Endothelial cell of umbilical vein (primary cell): ENCODE results near the gene CALHM6. TPM values are rescaled to one million over a fixed set of nuclear protein-coding genes. Genes with fewer than 3 reads are reported as not detected.

Source experiments
- BruUV-seq: library from RNA; stranded (reverse); fragments of 400-500 nt; replicated peaks from 2 replicates; lab custom pipeline; 2021; lab: Mats Ljungman, UMichigan
- CTCF ChIA-PET: fragments of 300-600, 350-600 bp; sonication (Branson Sonifier 250); formaldehyde crosslinking; loops from one replicate; lab custom pipeline; 2021; ENCODE audit warnings: antibody characterized with exemption, inconsistent platforms; lab: Charles Lee
- POLR2A ChIA-PET: fragments of 300-600, 350-600 bp; sonication (Branson Sonifier 250); formaldehyde crosslinking; loops from one replicate; lab custom pipeline; 2021; ENCODE audit warnings: antibody characterized with exemption, inconsistent platforms; lab: Charles Lee
- DNase-seq: peaks from one replicate; pipeline ENCODE4 v3.0.0-alpha.2; 2011; ENCODE audit warnings: low read depth, low spot score
- FAIRE-seq: peaks from 2 replicates; lab custom pipeline; 2011; peaks lifted over from hg19 to GRCh38; lab: Jason Lieb, UNC
- H2AFZ ChIP-seq: 2 replicates; pipeline ENCODE4 v1.6.0; 2012; ENCODE audit warnings: low read depth, low read length, control low read depth, inconsistent platforms
- H3K27ac ChIP-seq: 2 replicates; pipeline ENCODE4 v1.5.1; 2011; ENCODE audit warnings: low read depth, mild to moderate bottlenecking, control low read depth, low read length, moderate library complexity; ENCODE audit not compliant: insufficient read depth
- H3K27me3 ChIP-seq, 2 experiments: 2 replicates each; pipeline versions ENCODE4 v1.6.0 to v1.6.1; 2011; ENCODE audit warnings: low read length in 2 of 2, mixed read lengths in 1 of 2; ENCODE audit not compliant: control insufficient read depth in 2 of 2, insufficient read depth in 2 of 2
- H3K36me3 ChIP-seq, 2 experiments: 2 replicates in 1 of 2; 3 replicates in 1 of 2; pipeline ENCODE4 v1.5.1; 2011; ENCODE audit warnings: low read length in 2 of 2, mild to moderate bottlenecking in 1 of 2, moderate library complexity in 1 of 2; ENCODE audit not compliant: control insufficient read depth in 2 of 2, insufficient read depth in 2 of 2; ENCODE audit errors: extremely low read depth in 1 of 2
- H3K4me1 ChIP-seq: 3 replicates; pipeline ENCODE4 v1.5.1; 2011; ENCODE audit warnings: mild to moderate bottlenecking, low read length; ENCODE audit not compliant: control insufficient read depth, insufficient read depth; ENCODE audit errors: extremely low read depth
- H3K4me2 ChIP-seq: 2 replicates; pipeline ENCODE4 v1.6.1; 2011; ENCODE audit warnings: low read length, control low read depth, mixed read lengths; ENCODE audit not compliant: insufficient read depth
- H3K4me3 ChIP-seq, 3 experiments: fragments of 200-600 bp in 1 of 3; sonication (generic), shearing (Covaris generic) in 1 of 3; replicated peaks in 1 of 3; 2 replicates each; pipeline ENCODE4 v1.5.1; 2011 to 2016; ENCODE audit warnings: control low read depth in 3 of 3, low read length in 3 of 3, mild to moderate bottlenecking in 2 of 3, inconsistent platforms in 1 of 3, low read depth in 1 of 3, moderate library complexity in 1 of 3; ENCODE audit not compliant: insufficient read depth in 1 of 3
- H3K79me2 ChIP-seq: 2 replicates; pipeline ENCODE4 v1.6.0; 2012; ENCODE audit warnings: low read length, inconsistent platforms; ENCODE audit not compliant: control insufficient read depth, insufficient read depth
- H3K9ac ChIP-seq: replicated peaks from 2 replicates; pipeline ENCODE3; 2011; ENCODE audit warnings: low read length, control low read depth; ENCODE audit not compliant: insufficient read depth; ENCODE audit errors: extremely low read depth
- H3K9me1 ChIP-seq: replicated peaks from 3 replicates; pipeline ENCODE4 v1.6.0; 2011; ENCODE audit warnings: mild to moderate bottlenecking, low read length; ENCODE audit not compliant: control insufficient read depth, insufficient read depth; ENCODE audit errors: extremely low read depth
- H3K9me3 ChIP-seq: replicated peaks from 2 replicates; pipeline ENCODE4 v1.5.1; 2012; ENCODE audit warnings: low read length, inconsistent platforms; ENCODE audit not compliant: control insufficient read depth, insufficient read depth
- H4K20me1 ChIP-seq: replicated peaks from 2 replicates; pipeline ENCODE3; 2011; ENCODE audit warnings: mild to moderate bottlenecking, low read length; ENCODE audit not compliant: control insufficient read depth, insufficient read depth; ENCODE audit errors: extremely low read depth
- EZH2 ChIP-seq: IDR thresholded peaks from 2 replicates; pipeline ENCODE4 v1.6.1; 2012; ENCODE audit warnings: borderline replicate concordance, low read depth, mild to moderate bottlenecking, moderate library complexity, low read length, inconsistent platforms; ENCODE audit not compliant: severe bottlenecking
- FOS ChIP-seq: IDR thresholded peaks from 2 replicates; pipeline ENCODE4 v1.6.1; 2011; ENCODE audit warnings: mild to moderate bottlenecking, low read length, moderate library complexity, borderline replicate concordance; ENCODE audit not compliant: insufficient read depth
- GATA2 ChIP-seq: IDR thresholded peaks from 2 replicates; pipeline ENCODE4 v1.7.0; 2011; ENCODE audit warnings: low read depth, mild to moderate bottlenecking, moderate library complexity, mixed read lengths, low read length; ENCODE audit not compliant: insufficient read length, insufficient read depth
- JUN ChIP-seq: IDR thresholded peaks from 2 replicates; pipeline ENCODE4 v1.6.1; 2011; ENCODE audit warnings: borderline replicate concordance, low read depth; ENCODE audit not compliant: insufficient read length, insufficient read depth
- MAX ChIP-seq: IDR thresholded peaks from 2 replicates; pipeline ENCODE4 v1.6.1; 2011; ENCODE audit not compliant: insufficient read depth, insufficient read length
- MYC ChIP-seq: IDR thresholded peaks from one replicate; pipeline ENCODE4 v1.6.1; 2011; ENCODE audit warnings: mild to moderate bottlenecking, low read depth, low read length
- POLR2A ChIP-seq: IDR thresholded peaks from 2 replicates; pipeline ENCODE4 v1.6.1; 2012; ENCODE audit warnings: low read depth, mild to moderate bottlenecking, control low read depth, low read length
- POLR2AphosphoS5 ChIP-seq: IDR thresholded peaks from 2 replicates; pipeline ENCODE4 v1.6.1; 2012; ENCODE audit warnings: low read depth, mild to moderate bottlenecking, control low read depth, low read length, moderate library complexity; ENCODE audit not compliant: insufficient read depth
- dilution Hi-C: fragments of 300-500 bp; cut with MboI; formaldehyde crosslinking; loops from one replicate; pipeline ENCODE4 v1.15.0; 2019; ENCODE audit warnings: low sequenced_read_pairs; ENCODE audit not compliant: extremely low pct_ligation_motif_present
- intact Hi-C: fragments of 100-400 bp; cut with micrococcal nuclease; formaldehyde crosslinking; loops from one replicate; pipeline ENCODE4 v1.10.0; 2022
- polyA plus RNA-seq, 4 experiments: library from polyadenylated mRNA; depleted of rRNA in 3 of 4; stranded (reverse) in 3 of 4; unstranded in 1 of 4; fragments of >200 nt; gene quantifications; 2 replicates each; pipeline versions ENCODE4 v1.2.1 to v1.2.3, GENCODE V29; 2011 to 2012; ENCODE audit warnings: missing spikeins in 1 of 4
- total RNA-seq: library from RNA; stranded (reverse); gene quantifications from 2 replicates; pipeline ENCODE4 v1.2.3, GENCODE V29; 2021
- TF ChIP-seq, protein P1 (sequence below), 2 donors: IDR thresholded peaks; 1 replicate in 1 of 2; 2 replicates in 1 of 2; pipeline ENCODE4 v1.5.1; 2011; ENCODE audit warnings: low read length in 2 of 2, mild to moderate bottlenecking in 2 of 2, moderate library complexity in 2 of 2, control low read depth in 1 of 2, inconsistent platforms in 1 of 2, low read depth in 1 of 2; ENCODE audit not compliant: insufficient read depth in 1 of 2; ENCODE audit errors: extremely low read depth in 1 of 2

The CALHM6 gene
- total and polyA plus RNA-seq, 2 donors (not counting 3 experiments of a cell fraction or from before 2014, with no cell fraction given), result 0.08 TPM; not detected in 1

- intact Hi-C loops (loop anchor here (5.0 kb wide), 1 partner anchor 175 kb away; no protein-coding TSS in a partner anchor), dilution Hi-C loops (no loop called here)
- ChIA-PET POLR2A (no interaction called here), CTCF (interaction anchor here (1.2 to 2.0 kb wide), 6 partner anchors 17 to 175 kb away, joined by 3 to 6 read pairs (median 4); partner anchors contain the start of gene CALHM5)
- Histone ChIP-seq H3K4me3 (peak overlapping the region in 2 of 3 experiments; percentile 10 to 31), H3K79me2 (no peaks in the 10 kb centered on the region), H3K9me1 (no peaks in the 10 kb centered on the region), H3K27ac (no peak overlapping the region), H3K9ac (no peak overlapping the region), H4K20me1 (no peaks in the 10 kb centered on the region), H2AFZ (peak overlapping the region; percentile 86), H3K4me2 (peak overlapping the region; percentile 64), H3K9me3 (no peaks in the 10 kb centered on the region), H3K27me3 (peaks cover 23 to 26% of the 10 kb centered on the region in 2 experiments), H3K4me1 (peaks cover 8% of the 10 kb centered on the region), H3K36me3 (no peaks in the 10 kb centered on the region)
- TF ChIP-seq POLR2A (no peak), JUN (no peak), FOS (peak; percentile 30), MAX (peak; percentile 72), GATA2 (no peak), MYC (no peak), POLR2AphosphoS5 (no peak), EZH2 (no peak)
- TF ChIP-seq, protein P1, sequence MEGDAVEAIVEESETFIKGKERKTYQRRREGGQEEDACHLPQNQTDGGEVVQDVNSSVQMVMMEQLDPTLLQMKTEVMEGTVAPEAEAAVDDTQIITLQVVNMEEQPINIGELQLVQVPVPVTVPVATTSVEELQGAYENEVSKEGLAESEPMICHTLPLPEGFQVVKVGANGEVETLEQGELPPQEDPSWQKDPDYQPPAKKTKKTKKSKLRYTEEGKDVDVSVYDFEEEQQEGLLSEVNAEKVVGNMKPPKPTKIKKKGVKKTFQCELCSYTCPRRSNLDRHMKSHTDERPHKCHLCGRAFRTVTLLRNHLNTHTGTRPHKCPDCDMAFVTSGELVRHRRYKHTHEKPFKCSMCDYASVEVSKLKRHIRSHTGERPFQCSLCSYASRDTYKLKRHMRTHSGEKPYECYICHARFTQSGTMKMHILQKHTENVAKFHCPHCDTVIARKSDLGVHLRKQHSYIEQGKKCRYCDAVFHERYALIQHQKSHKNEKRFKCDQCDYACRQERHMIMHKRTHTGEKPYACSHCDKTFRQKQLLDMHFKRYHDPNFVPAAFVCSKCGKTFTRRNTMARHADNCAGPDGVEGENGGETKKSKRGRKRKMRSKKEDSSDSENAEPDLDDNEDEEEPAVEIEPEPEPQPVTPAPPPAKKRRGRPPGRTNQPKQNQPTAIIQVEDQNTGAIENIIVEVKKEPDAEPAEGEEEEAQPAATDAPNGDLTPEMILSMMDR (IDR thresholded peaks at IDR 0.05; ENCODE audit: extremely low read depth in 1 of 2, insufficient read depth in 1 of 2, low read depth in 1 of 2, low read length in 2 of 2), result no peak
- BruUV-seq, result no TSS peak
- peak; percentile 49 for DNase-seq
- peak; percentile 24 for FAIRE-seq
These were observed 1.0 kb downstream of the CALHM6 start for GRCh38 chr6:116461932-116462885.
